HG03175 (cell line): ENCODE results near the gene EIF2S2.
A peak's percentile ranks its signal among the peaks of the same experiment; 100 is the strongest.

Source experiments
- ATAC-seq: cut with Tn5 transposase; IDR thresholded peaks from one replicate; pipeline ENCODE4 v1.9.1; 2021; ENCODE audit warnings: mild to moderate bottlenecking, moderate library complexity; ENCODE audit not compliant: unreplicated experiment

EIF2S2 gene

GRCh38 chr20:34066476-34067090 is 45.5 kb downstream of the EIF2S2 start:
- ATAC-seq: no peak

DNA sequence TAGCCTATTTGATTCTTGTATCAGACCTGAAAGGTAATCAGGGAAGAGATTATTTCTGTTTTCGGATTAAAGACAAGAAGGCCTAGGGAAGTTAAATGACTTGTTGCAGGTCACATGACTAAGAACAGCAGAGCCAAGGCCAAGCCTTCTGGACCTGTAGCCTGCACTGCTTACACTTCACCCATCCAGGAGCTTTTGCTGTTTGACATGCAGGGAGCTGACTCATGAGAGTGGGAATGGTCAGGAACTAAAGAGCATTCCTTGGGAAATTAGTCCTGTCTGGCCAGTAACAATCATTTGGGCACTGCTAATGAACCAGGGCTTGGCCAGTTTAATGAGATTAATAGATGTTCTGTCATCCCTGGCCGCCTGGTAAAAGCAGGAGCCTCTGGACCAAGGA is 46.8 kb downstream of the EIF2S2 start:
- no peak for ATAC-seq

DNA sequence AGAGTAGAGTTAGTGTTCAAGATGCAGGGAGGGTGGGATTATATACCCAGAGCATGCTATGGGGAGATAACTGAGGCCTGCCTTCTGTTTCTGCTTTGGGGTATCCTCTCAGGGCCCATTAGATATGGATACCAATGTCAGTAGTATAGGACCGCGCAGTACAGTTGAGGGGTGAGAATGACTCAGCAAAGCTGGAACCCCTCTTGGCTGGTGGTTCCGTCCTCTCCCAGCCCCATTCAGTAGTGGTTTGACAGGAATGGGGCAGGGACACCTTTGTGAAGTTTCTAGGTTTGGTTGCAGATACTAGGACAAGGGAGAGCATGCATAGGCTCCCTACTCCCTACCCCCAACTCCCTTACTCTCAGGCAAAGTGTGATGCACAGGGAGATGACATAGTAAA is 47.8 kb downstream of the EIF2S2 start:
- no peak for ATAC-seq

- ATAC-seq: no peak
Measured at GRCh38 chr20:34062570-34063482, 49.2 kb downstream of the EIF2S2 start.

DNA sequence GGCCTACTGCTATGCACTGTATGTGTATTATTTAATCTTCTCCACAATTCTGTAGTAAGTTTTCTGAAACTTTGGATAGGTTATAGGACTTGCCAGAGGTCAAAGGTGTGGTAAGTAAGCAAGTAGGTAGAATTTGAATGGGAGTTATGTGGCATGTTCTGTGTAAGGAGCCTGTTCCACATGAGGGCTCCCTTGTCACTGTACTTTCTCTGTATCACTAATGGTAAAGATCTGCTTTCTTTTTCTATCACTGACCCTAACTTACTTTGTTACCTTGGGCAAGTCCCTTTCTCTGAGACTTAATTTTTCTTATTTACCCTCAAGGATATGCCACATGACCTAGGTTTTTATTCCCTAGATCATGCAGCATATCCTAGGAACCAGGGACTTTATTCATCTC is 50.3 kb downstream of the EIF2S2 start:
- no peak for ATAC-seq

GRCh38 chr20:34060970-34061369 is 51.1 kb downstream of the EIF2S2 start:
- no peak for ATAC-seq

GRCh38 chr20:34058831-34059230 is 53.2 kb downstream of the EIF2S2 start:
- peak; percentile 58 for ATAC-seq

GRCh38 chr20:34055290-34055689 is 56.8 kb downstream of the EIF2S2 start:
- ATAC-seq: no peak

GRCh38 chr20:34052414-34052813 is 59.6 kb downstream of the EIF2S2 start:
- no peak for ATAC-seq

DNA sequence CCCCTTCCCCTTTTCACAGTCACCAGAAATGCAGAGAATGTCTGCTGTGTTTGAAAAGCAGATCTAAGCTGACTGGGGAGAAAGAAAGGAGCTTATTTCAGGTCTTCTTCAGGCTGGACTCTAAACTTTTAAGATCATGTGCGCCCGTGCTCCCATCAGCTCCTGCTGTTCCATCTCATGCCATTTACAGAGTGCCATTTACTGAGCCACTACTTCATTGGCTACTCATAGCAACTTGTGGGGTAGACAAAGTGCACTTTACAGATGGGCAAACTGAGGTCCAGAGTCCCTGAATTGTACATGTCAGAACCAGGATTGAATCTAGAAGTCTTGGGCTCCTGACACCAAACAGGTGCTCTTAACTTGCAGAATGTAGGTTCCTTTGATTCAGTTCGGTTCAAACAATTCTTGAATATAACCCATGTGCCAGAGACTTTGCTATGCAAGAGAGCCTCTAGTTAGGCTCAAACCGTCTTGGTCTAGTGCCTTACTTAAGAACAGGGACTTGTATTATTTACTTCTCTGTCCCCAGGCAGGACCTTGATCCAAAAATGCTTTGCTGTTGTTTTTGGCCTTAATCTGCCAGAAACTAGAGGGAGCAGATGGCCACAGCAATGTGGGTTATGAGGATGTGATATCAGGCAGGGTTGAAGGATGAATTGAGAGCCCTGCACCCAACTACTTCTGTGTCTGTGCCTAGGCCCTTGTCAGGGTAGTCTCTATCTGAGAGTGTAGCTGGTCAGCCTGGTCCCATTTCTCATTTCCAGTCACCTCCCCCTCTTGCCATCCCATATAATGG is 61.9 kb downstream of the EIF2S2 start:
- ATAC-seq: no peak

DNA sequence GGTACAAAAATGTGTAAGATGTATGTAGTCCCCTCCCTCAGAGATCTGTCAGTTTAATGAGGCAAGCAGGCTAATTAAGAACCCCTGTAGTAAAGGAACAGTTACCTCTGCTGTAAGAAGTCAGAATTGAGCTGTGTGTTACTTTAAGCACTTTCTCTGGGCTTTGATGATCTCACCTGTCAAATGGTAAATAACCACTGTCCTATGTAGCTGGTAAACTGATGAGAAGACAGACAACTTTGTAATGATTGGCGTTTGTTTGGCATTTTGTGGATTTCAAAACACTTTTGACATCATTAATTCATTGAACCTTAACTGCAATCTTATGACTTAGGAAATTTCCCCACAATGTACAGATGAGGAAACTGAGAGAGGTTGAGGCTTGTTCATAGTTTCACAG is 62.7 kb downstream of the EIF2S2 start:
- no peak for ATAC-seq

DNA sequence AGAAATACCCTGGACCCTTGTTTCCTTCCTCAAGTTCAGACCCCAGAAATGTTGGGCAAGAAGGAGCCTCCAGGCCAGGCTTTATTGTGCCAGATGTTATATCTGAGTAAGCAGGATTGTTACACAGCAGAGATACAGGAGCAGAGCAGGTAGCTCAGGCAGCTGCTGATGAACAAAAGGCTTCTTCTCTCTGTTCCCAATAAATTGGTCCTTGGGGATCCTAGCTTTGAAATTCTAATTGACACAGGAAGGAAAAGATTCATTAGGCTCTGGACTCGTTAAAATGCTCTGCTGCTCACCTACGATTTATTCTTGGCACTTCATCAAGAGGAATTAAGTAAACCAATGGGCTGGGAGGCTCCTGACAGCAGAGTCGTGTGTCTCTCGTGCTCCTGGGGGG is 64.1 kb downstream of the EIF2S2 start:
- no peak for ATAC-seq

DNA sequence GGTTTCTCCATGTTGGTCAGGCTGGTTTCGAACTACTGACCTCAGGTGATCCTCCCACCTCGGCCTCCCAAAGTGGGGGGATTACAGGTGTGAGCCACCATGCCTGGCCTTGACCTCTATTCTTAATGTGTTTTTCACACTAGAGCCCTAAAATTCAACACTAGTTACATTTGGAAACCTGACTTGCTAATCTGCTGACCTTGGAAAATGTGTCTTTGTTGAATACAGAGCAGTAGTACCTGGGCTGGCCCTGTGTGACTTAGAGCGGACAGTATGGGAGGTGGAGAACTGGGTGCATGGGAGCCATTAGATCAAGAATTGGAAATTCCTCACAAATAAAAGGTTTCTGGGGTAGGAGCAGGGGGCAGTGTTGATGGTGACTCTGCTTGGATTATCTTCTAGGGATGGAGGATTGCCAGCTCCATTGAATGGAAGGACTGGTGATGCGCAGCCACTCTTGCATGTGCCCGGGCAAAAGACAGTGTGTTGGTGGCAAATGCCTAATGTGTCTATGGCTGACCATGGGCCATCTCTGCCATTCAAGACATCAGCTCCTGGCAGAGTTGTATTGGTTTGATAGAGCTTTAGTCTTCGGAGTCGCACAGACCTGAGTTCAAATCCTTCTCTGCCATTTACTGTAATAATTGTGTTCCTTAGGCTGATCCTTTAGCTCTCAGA is 64.9 kb downstream of the EIF2S2 start:
- no peak for ATAC-seq

GRCh38 chr20:34045930-34046725 is 65.9 kb downstream of the EIF2S2 start:
- ATAC-seq: no peak

DNA sequence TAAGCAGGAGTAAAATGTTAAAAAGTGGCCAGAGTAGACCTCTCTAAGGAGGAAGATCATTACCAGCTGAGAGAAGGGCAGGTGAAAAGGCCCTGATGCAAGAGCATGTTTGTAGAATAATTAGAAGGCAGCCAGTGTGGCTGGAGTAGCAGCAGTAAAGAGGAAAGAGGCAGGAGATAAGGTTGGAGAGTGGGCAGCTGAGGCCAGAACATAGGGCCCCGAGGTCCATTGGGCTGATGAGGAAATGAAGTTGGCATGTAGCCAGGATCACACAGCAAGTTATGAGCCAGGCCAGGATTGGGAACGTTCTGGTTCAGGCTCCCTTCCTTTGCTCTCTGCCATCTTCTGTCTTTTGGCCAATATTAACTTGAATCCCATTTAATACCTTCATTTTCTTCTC is 66.7 kb downstream of the EIF2S2 start:
- ATAC-seq: no peak

GRCh38 chr20:34043025-34043424 is 69.0 kb downstream of the EIF2S2 start:
- ATAC-seq: no peak

DNA sequence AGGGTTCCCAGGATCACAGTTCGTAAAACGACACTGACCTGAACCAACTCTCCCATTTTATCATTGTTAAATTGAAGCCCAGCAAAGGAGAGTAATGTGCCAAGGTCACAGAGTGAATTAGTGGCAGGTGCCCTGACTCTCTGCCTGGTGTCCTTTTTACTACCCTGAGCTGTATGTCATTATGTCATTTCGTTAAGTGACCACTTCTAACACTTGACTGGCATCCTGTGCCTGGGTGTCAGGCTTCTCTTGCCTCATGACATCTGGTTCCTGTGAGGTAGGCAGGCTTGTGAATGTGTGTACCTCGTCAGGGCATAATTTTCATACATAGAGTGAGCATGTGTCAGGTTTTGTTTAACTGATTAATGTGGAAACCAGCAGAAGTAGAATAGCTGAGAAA is 69.8 kb downstream of the EIF2S2 start:
- no peak for ATAC-seq

DNA sequence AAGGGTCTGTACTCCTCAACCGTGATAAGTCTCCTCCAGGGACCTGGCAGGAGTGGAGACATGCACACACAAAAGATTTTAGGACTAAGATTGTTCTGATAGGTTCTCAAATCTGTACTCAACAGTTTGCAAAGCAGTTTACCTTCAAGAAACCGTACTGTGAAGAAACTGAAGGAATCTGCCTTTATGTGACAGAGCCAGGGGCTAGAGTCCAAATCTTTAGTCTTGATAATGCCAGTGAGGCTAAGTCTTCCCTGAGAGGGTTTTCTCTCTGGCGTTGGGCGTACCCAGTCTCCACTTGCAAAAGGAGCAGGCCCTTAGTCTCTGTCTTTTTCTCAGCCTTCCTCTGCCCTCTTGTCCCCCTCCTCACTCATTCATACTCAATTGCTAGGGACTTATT is 70.8 kb downstream of the EIF2S2 start:
- no peak for ATAC-seq

GRCh38 chr20:34040300-34040995 is 71.6 kb downstream of the EIF2S2 start:
- ATAC-seq: no peak
